HepG2 (cell line): Measurements from ENCODE around the gene ZNF584. TPM values are rescaled to one million over a fixed set of nuclear protein-coding genes. Genes with fewer than 3 reads are reported as not detected.
A peak's percentile ranks its signal among the peaks of the same experiment; 100 is the strongest.

Experiments
- EZH2 ChIP-seq: conservative IDR thresholded peaks from 2 replicates; pipeline ENCODE4 v1.6.1; 2012; ENCODE audit warnings: mild to moderate bottlenecking, low read depth, low read length, moderate library complexity
- HIC2 ChIP-seq: sonication (generic); formaldehyde crosslinking; IDR thresholded peaks from 2 replicates; pipeline ENCODE4 v1.9.0; 2022; ENCODE audit warnings: low read depth, missing genetic modification reagents
- HNRNPK ChIP-seq: fragments of 200-400 bp; formaldehyde crosslinking; IDR thresholded peaks from 2 replicates; pipeline ENCODE4 v1.6.1; 2018; ENCODE audit warnings: low read length, low read depth, moderate library complexity, mild to moderate bottlenecking; ENCODE audit not compliant: poor library complexity, severe bottlenecking
- JUN ChIP-seq: sonication (generic); formaldehyde crosslinking; IDR thresholded peaks from 2 replicates; pipeline ENCODE4 v1.4.0; 2020; ENCODE audit warnings: mild to moderate bottlenecking, missing genetic modification reagents
- MEIS2 ChIP-seq: sonication (generic); formaldehyde crosslinking; IDR thresholded peaks from 2 replicates; pipeline ENCODE4 v1.9.0; 2021; ENCODE audit warnings: mild to moderate bottlenecking, missing genetic modification reagents
- MXD1 ChIP-seq: sonication (generic); formaldehyde crosslinking; IDR thresholded peaks from 2 replicates; pipeline ENCODE4 v1.4.0; 2020; ENCODE audit warnings: mild to moderate bottlenecking, missing genetic modification reagents
- NFE2L2 ChIP-seq: fragments of 150-350 bp; IDR thresholded peaks from 2 replicates; pipeline ENCODE4 v1.6.1; 2014; ENCODE audit warnings: low read length
- PBX2 ChIP-seq: IDR thresholded peaks from 2 replicates; pipeline ENCODE4 v1.6.1; 2016; ENCODE audit warnings: control low read depth
- SIN3A ChIP-seq: IDR thresholded peaks from 2 replicates; pipeline ENCODE4 v1.6.1; 2011; ENCODE audit warnings: low read depth, mild to moderate bottlenecking, control low read depth, low read length, borderline replicate concordance
- SMAD1 ChIP-seq: sonication (generic); formaldehyde crosslinking; IDR thresholded peaks from 2 replicates; pipeline ENCODE4 v1.4.0; 2020; ENCODE audit warnings: missing genetic modification reagents, low read depth, mild to moderate bottlenecking, borderline replicate concordance
- TFDP2 ChIP-seq: sonication (generic); formaldehyde crosslinking; IDR thresholded peaks from 2 replicates; pipeline ENCODE4 v1.4.0; 2020; ENCODE audit warnings: missing genetic modification reagents
- THYN1 ChIP-seq: sonication (generic); formaldehyde crosslinking; IDR thresholded peaks from 2 replicates; pipeline ENCODE4 v1.8.1; 2023; ENCODE audit warnings: low read depth, mild to moderate bottlenecking, moderate library complexity, missing genetic modification reagents, borderline replicate concordance
- XBP1 ChIP-seq: sonication (generic); formaldehyde crosslinking; IDR thresholded peaks from 2 replicates; pipeline ENCODE4 v1.5.0; 2020; ENCODE audit warnings: missing genetic modification reagents
- ZNF446 ChIP-seq: sonication (generic); formaldehyde crosslinking; IDR thresholded peaks from 2 replicates; pipeline ENCODE4 v1.5.0; 2020; ENCODE audit warnings: mild to moderate bottlenecking, missing genetic modification reagents
- ZNF672 ChIP-seq: sonication (generic); formaldehyde crosslinking; IDR thresholded peaks from 2 replicates; pipeline ENCODE4 v1.8.1; 2022; ENCODE audit warnings: missing genetic modification reagents
- polyA plus RNA-seq, 8 experiments: library from polyadenylated mRNA; depleted of rRNA in 3 of 8; stranded (reverse) in 7 of 8; unstranded in 1 of 8; fragments of >200 nt; fragmentation: Illumina TruSeq in 4 of 8; extraction: Trizol in 4 of 8; gene quantifications; 2 replicates each; pipeline versions ENCODE4 v1.2.1 to v1.2.3, GENCODE V29; 2011 to 2016; ENCODE audit warnings: low read depth in 4 of 8, missing spikeins in 1 of 8, mixed read lengths in 1 of 8; ENCODE audit not compliant: insufficient read depth in 1 of 8
- total RNA-seq, 5 experiments: library from RNA; depleted of rRNA; stranded (reverse); fragments of >200 nt; fragmentation: Illumina TruSeq; extraction: Trizol; gene quantifications; 2 replicates each; pipeline ENCODE4 v1.2.3, GENCODE V29; 2016; ENCODE audit warnings: low read depth in 1 of 5
- TF ChIP-seq, protein P1 (sequence below): IDR thresholded peaks from 2 replicates; pipeline ENCODE4 v1.6.1; 2018; ENCODE audit warnings: missing genetic modification reagents, mild to moderate bottlenecking, missing compliant biosample characterization
- TF ChIP-seq, protein P2 (sequence below): sonication (generic); formaldehyde crosslinking; IDR thresholded peaks from 2 replicates; pipeline ENCODE4 v1.5.0; 2020; ENCODE audit warnings: mild to moderate bottlenecking, missing genetic modification reagents

The ZNF584 gene
- total and polyA plus RNA-seq, 2 of the 13 experiments (the other 11 are each of a cell fraction or from before 2014, with no cell fraction given): 2.4 to 7.0 TPM

- TF ChIP-seq ZNF446 (CRISPR knock-in tag): no peak; the same call in 1 of the 2 replicates
- TF ChIP-seq THYN1 (CRISPR knock-in tag): no peak
- TF ChIP-seq, protein P1, sequence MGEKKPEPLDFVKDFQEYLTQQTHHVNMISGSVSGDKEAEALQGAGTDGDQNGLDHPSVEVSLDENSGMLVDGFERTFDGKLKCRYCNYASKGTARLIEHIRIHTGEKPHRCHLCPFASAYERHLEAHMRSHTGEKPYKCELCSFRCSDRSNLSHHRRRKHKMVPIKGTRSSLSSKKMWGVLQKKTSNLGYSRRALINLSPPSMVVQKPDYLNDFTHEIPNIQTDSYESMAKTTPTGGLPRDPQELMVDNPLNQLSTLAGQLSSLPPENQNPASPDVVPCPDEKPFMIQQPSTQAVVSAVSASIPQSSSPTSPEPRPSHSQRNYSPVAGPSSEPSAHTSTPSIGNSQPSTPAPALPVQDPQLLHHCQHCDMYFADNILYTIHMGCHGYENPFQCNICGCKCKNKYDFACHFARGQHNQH: peak; percentile 87
- TF ChIP-seq MEIS2: peak; percentile 91
- TF ChIP-seq JUN: no peak
- no peak for TF ChIP-seq ZNF672 (CRISPR knock-in tag)
- no peak for TF ChIP-seq SMAD1
- TF ChIP-seq SIN3A: peak; percentile 99
- TF ChIP-seq MXD1 (CRISPR knock-in tag): peak; percentile 87; the same call in 1 of the 2 replicates
- TF ChIP-seq, protein P2, sequence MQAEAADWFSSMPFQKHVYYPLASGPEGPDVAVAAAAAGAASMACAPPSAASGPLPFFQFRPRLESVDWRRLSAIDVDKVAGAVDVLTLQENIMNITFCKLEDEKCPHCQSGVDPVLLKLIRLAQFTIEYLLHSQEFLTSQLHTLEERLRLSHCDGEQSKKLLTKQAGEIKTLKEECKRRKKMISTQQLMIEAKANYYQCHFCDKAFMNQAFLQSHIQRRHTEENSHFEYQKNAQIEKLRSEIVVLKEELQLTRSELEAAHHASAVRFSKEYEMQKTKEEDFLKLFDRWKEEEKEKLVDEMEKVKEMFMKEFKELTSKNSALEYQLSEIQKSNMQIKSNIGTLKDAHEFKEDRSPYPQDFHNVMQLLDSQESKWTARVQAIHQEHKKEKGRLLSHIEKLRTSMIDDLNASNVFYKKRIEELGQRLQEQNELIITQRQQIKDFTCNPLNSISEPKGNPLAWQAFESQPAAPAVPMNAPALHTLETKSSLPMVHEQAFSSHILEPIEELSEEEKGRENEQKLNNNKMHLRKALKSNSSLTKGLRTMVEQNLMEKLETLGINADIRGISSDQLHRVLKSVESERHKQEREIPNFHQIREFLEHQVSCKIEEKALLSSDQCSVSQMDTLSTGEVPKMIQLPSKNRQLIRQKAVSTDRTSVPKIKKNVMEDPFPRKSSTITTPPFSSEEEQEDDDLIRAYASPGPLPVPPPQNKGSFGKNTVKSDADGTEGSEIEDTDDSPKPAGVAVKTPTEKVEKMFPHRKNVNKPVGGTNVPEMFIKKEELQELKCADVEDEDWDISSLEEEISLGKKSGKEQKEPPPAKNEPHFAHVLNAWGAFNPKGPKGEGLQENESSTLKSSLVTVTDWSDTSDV (CRISPR knock-in tag): no peak; the same call in 1 of the 2 replicates
- no peak for TF ChIP-seq HIC2
- no peak for TF ChIP-seq NFE2L2
- TF ChIP-seq TFDP2 (CRISPR knock-in tag): peak; percentile 81
- TF ChIP-seq XBP1: no peak
- no peak for TF ChIP-seq EZH2
- TF ChIP-seq HNRNPK: no peak
- TF ChIP-seq PBX2: no peak
Observed at GRCh38 chr19:58362272-58362994, 46.0 kb upstream of the ZNF584 start, which contains the start of gene ZNF497 (continued).
